OCI-LY7 (cell line): Measurements from ENCODE around the gene SETD7.

ENCODE experiments used
- EZH2phosphoT487 ChIP-seq: fragments of 200-600 bp; sonication (generic); IDR thresholded peaks from 2 replicates; pipeline ENCODE4 v1.6.1; 2018; ENCODE audit warnings: low read depth, borderline replicate concordance, mild to moderate bottlenecking, mixed run types, antibody characterized with exemption, low read length, moderate library complexity, mixed read lengths
- TF ChIP-seq, protein P1 (sequence below): fragments of 200-600 bp; sonication (generic); conservative IDR thresholded peaks from 2 replicates; pipeline ENCODE4 v1.5.1; 2014; ENCODE audit warnings: mild to moderate bottlenecking, antibody characterized with exemption, low read length, moderate library complexity, mixed read lengths

DNA sequence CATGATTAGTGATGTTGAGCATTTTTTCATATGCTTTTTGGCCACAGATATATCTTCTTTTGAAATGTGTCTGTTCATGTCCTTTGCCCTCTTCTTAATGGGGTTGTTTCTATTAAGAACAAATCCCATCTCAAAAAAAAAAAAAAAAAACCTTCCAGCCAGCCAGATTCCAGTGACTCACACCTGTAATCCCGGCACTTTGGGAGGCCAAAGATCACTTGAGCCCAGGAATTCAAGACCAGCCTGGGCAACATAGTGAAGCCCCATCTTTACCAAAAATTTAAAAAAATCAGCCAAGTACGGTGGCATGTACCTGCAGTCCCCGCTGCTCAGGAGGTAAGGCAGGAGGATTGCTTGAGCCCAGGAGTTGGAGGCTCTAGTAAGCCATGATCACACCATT lies 97.0 kb downstream of the SETD7 start:
- TF ChIP-seq, protein P1, sequence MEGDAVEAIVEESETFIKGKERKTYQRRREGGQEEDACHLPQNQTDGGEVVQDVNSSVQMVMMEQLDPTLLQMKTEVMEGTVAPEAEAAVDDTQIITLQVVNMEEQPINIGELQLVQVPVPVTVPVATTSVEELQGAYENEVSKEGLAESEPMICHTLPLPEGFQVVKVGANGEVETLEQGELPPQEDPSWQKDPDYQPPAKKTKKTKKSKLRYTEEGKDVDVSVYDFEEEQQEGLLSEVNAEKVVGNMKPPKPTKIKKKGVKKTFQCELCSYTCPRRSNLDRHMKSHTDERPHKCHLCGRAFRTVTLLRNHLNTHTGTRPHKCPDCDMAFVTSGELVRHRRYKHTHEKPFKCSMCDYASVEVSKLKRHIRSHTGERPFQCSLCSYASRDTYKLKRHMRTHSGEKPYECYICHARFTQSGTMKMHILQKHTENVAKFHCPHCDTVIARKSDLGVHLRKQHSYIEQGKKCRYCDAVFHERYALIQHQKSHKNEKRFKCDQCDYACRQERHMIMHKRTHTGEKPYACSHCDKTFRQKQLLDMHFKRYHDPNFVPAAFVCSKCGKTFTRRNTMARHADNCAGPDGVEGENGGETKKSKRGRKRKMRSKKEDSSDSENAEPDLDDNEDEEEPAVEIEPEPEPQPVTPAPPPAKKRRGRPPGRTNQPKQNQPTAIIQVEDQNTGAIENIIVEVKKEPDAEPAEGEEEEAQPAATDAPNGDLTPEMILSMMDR, result no peak
- no peak for TF ChIP-seq EZH2phosphoT487
